ENCODE measurements around the gene MAML3.

DNA sequence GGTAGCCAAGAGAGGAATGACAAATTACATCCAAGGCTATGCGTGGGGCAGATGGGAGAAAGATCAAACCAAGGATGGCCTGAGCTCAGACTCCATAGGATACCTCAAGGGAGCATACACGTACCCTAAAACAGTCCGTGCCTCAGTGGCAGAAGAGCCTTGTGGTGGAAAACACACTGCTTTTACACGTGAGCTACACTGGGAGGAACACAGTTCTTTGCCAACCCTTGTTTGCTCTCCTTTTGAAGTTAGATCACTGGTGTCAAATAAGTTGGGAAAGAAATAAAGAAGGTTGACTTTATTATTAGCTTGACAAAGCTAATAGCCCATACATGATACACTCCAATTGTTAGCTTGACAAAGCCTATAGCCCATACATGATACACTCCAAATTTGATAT, 346.5 kb downstream of the MAML3 start:
- TF ChIP-seq, protein P1, sequence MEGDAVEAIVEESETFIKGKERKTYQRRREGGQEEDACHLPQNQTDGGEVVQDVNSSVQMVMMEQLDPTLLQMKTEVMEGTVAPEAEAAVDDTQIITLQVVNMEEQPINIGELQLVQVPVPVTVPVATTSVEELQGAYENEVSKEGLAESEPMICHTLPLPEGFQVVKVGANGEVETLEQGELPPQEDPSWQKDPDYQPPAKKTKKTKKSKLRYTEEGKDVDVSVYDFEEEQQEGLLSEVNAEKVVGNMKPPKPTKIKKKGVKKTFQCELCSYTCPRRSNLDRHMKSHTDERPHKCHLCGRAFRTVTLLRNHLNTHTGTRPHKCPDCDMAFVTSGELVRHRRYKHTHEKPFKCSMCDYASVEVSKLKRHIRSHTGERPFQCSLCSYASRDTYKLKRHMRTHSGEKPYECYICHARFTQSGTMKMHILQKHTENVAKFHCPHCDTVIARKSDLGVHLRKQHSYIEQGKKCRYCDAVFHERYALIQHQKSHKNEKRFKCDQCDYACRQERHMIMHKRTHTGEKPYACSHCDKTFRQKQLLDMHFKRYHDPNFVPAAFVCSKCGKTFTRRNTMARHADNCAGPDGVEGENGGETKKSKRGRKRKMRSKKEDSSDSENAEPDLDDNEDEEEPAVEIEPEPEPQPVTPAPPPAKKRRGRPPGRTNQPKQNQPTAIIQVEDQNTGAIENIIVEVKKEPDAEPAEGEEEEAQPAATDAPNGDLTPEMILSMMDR (IDR thresholded peaks at IDR 0.05; ENCODE audit: low read depth, low read length, poor library complexity, severe bottlenecking), result no peak
- no peak for TF ChIP-seq EZH2phosphoT487 (IDR thresholded peaks at IDR 0.05; ENCODE audit: borderline replicate concordance, low read length)

Data from DOHH2 (cell line).